WERI-Rb-1 (cell line): ENCODE measurements around the gene TP53BP1.

Experiments used
- DNase-seq: peaks from one replicate; pipeline ENCODE4 v3.0.0-alpha.2; 2020
- H3K27ac ChIP-seq: fragments of 250-450 bp; sonication (Bioruptor Pico); 2 replicates; pipeline ENCODE4 v1.5.1; 2020; ENCODE audit warnings: mild to moderate bottlenecking, moderate library complexity
- H3K27me3 ChIP-seq: fragments of 250-450 bp; sonication (Bioruptor Pico); 2 replicates; pipeline ENCODE4 v1.5.1; 2021; ENCODE audit warnings: mild to moderate bottlenecking, low read depth, moderate library complexity; ENCODE audit not compliant: insufficient read depth, severe bottlenecking
- H3K36me3 ChIP-seq: fragments of 250-450 bp; sonication (Bioruptor Pico); 2 replicates; pipeline ENCODE4 v1.5.1; 2020; ENCODE audit warnings: mild to moderate bottlenecking, moderate library complexity
- H3K4me3 ChIP-seq: 2 replicates; pipeline ENCODE4 v1.5.1; 2011; ENCODE audit warnings: low read depth, mild to moderate bottlenecking, control low read depth, low read length
- H3K9me3 ChIP-seq: fragments of 250-450 bp; sonication (Bioruptor Pico); 2 replicates; pipeline ENCODE4 v1.5.1; 2021; ENCODE audit warnings: mild to moderate bottlenecking, moderate library complexity; ENCODE audit not compliant: severe bottlenecking
- CTCF ChIP-seq: IDR thresholded peaks from 2 replicates; pipeline ENCODE4 v1.5.1; 2011; ENCODE audit warnings: low read depth, mild to moderate bottlenecking, control low read depth, inconsistent platforms, low read length

Gene TP53BP1

GRCh38 chr15:43508421-43508820 is 15.5 kb upstream of the TP53BP1 start:
- no peak for TF ChIP-seq CTCF
- Histone ChIP-seq H3K4me3 (no peak overlapping the region), H3K36me3 (no peaks in the 10 kb centered on the region), H3K27me3 (no peaks in the 10 kb centered on the region), H3K9me3 (no peaks in the 10 kb centered on the region), H3K27ac (no peak overlapping the region)
- DNase-seq, result no peak

- DNase-seq, result no peak
- Histone ChIP-seq H3K27ac (no peak overlapping the region), H3K9me3 (no peaks in the 10 kb centered on the region), H3K4me3 (no peak overlapping the region), H3K27me3 (no peaks in the 10 kb centered on the region), H3K36me3 (no peaks in the 10 kb centered on the region)
- no peak for TF ChIP-seq CTCF
Observed at GRCh38 chr15:43505738-43506137, 12.8 kb upstream of the TP53BP1 start.

- no peaks in the 10 kb centered on the region for H3K27me3 ChIP-seq
- TF ChIP-seq CTCF, result no peak
- H3K4me3 ChIP-seq, result no peak overlapping the region
- H3K36me3 ChIP-seq, result no peaks in the 10 kb centered on the region
- no peak overlapping the region for H3K27ac ChIP-seq
- H3K9me3 ChIP-seq, result no peaks in the 10 kb centered on the region
- no peak for DNase-seq
Observed at GRCh38 chr15:43499635-43500034, 6.7 kb upstream of the TP53BP1 start.

- TF ChIP-seq CTCF, result no peak
- H3K4me3 ChIP-seq, result no peak overlapping the region
Observed at GRCh38 chr15:43498990-43499389, 6.0 kb upstream of the TP53BP1 start.

GRCh38 chr15:43493703-43494472 is 932 bp upstream of the TP53BP1 start:
- no peak for TF ChIP-seq CTCF
- H3K27ac ChIP-seq, result peak overlapping the region; percentile 80
- H3K9me3 ChIP-seq, result no peaks in the 10 kb centered on the region
- peak overlapping the region; percentile 92 for H3K4me3 ChIP-seq
- no peaks in the 10 kb centered on the region for H3K27me3 ChIP-seq
- peaks cover 30% of the 10 kb centered on the region for H3K36me3 ChIP-seq
- no peak for DNase-seq

More at GRCh38 chr15:43498990-43499389, 6.0 kb upstream of the TP53BP1 start:
- Histone ChIP-seq H3K27me3 (no peaks in the 10 kb centered on the region), H3K9me3 (no peaks in the 10 kb centered on the region), H3K36me3 (no peaks in the 10 kb centered on the region), H3K27ac (no peak overlapping the region)
- DNase-seq, result no peak

GRCh38 chr15:43492266-43492665 is 690 bp downstream of the TP53BP1 start:
- H3K27ac ChIP-seq, result peak overlapping the region; percentile 80
- no peaks in the 10 kb centered on the region for H3K27me3 ChIP-seq
- no peaks in the 10 kb centered on the region for H3K9me3 ChIP-seq
- H3K4me3 ChIP-seq, result peak overlapping the region; percentile 92
- TF ChIP-seq CTCF, result no peak
- no peak for DNase-seq
- peaks cover 43% of the 10 kb centered on the region for H3K36me3 ChIP-seq
